Fibroblast of lung (primary cell): ENCODE results near the gene AQP2. TPM values are rescaled to one million over a fixed set of nuclear protein-coding genes. Genes with fewer than 3 reads are reported as not detected.
"Not testable (repeated sequence)": the region's sequence is repeated elsewhere in the genome, so short reads cannot be mapped to it uniquely, and the experiment has no call there.

Source experiments
- DNase-seq, 2 donors: peaks; one replicate each; pipeline versions ENCODE4 v3.0.0 to v3.0.0-alpha.2; 2010; ENCODE audit warnings: low read depth in 2 of 2
- H2AFZ ChIP-seq: 2 replicates; pipeline ENCODE4 v1.5.1; 2012; ENCODE audit warnings: low read length, control low read depth, inconsistent platforms
- H3K27ac ChIP-seq: 2 replicates; pipeline ENCODE4 v1.5.1; 2011; ENCODE audit warnings: low read length, control low read depth; ENCODE audit not compliant: insufficient read depth
- H3K27me3 ChIP-seq: 2 replicates; pipeline ENCODE4 v1.5.1; 2011; ENCODE audit warnings: mild to moderate bottlenecking, low read length; ENCODE audit not compliant: control insufficient read depth, insufficient read depth
- H3K36me3 ChIP-seq: 2 replicates; pipeline ENCODE4 v1.5.1; 2011; ENCODE audit warnings: low read length; ENCODE audit not compliant: control insufficient read depth, insufficient read depth
- H3K4me1 ChIP-seq: 2 replicates; pipeline ENCODE4 v1.5.1; 2011; ENCODE audit warnings: low read length; ENCODE audit not compliant: control insufficient read depth, insufficient read depth; ENCODE audit errors: extremely low read depth
- H3K4me2 ChIP-seq: 2 replicates; pipeline ENCODE4 v1.5.1; 2011; ENCODE audit warnings: low read length, control low read depth; ENCODE audit not compliant: insufficient read depth; ENCODE audit errors: extremely low read depth
- H3K4me3 ChIP-seq, 4 experiments: fragments of 200-600 bp in 1 of 4; sonication (generic) in 1 of 4; replicated peaks in 1 of 4; 2 replicates each; pipeline ENCODE4 v1.5.1; 2011 to 2016; ENCODE audit warnings: low read length in 4 of 4, low read depth in 3 of 4, mild to moderate bottlenecking in 3 of 4, control low read depth in 2 of 4, inconsistent platforms in 1 of 4, mixed read lengths in 1 of 4; ENCODE audit not compliant: insufficient read depth in 1 of 4; ENCODE audit errors: control extremely low read depth in 1 of 4
- H3K79me2 ChIP-seq: 2 replicates; pipeline ENCODE4 v1.5.1; 2012; ENCODE audit warnings: mild to moderate bottlenecking, low read length, inconsistent platforms; ENCODE audit not compliant: control insufficient read depth, insufficient read depth
- H3K9ac ChIP-seq: 2 replicates; pipeline ENCODE4 v1.5.1; 2011; ENCODE audit warnings: mild to moderate bottlenecking, low read length, control low read depth; ENCODE audit not compliant: insufficient read depth
- H3K9me3 ChIP-seq: 2 replicates; pipeline ENCODE4 v1.5.1; 2012; ENCODE audit warnings: low read depth, low read length; ENCODE audit not compliant: control insufficient read depth, insufficient read depth
- H4K20me1 ChIP-seq: 2 replicates; pipeline ENCODE4 v1.5.1; 2011; ENCODE audit warnings: low read length; ENCODE audit not compliant: control insufficient read depth, insufficient read depth; ENCODE audit errors: extremely low read depth
- CTCF ChIP-seq, 2 donors: IDR thresholded peaks in 1 of 2; conservative IDR thresholded peaks in 1 of 2; 1 replicate in 1 of 2; 2 replicates in 1 of 2; pipeline ENCODE4 v1.5.1; 2011 to 2012; ENCODE audit warnings: low read length in 2 of 2, control low read depth in 1 of 2, inconsistent platforms in 1 of 2, low read depth in 1 of 2, mild to moderate bottlenecking in 1 of 2
- EZH2 ChIP-seq: IDR thresholded peaks from 2 replicates; pipeline ENCODE4 v1.5.1; 2012; ENCODE audit warnings: low read length, control low read depth, mild to moderate bottlenecking; ENCODE audit errors: missing control alignments
- polyA plus RNA-seq, 2 donors: library from polyadenylated mRNA; depleted of rRNA in 1 of 2; stranded (reverse) in 1 of 2; unstranded in 1 of 2; fragments of >200 nt; gene quantifications; 2 replicates each; pipeline ENCODE4 v1.2.1, GENCODE V29; 2011 to 2012; ENCODE audit warnings: missing spikeins in 1 of 2
- total RNA-seq: library from RNA; depleted of rRNA; stranded (reverse); fragments of >200 nt; gene quantifications from 2 replicates; pipeline ENCODE4 v1.2.1, GENCODE V29; 2014

AQP2 gene
- total and polyA plus RNA-seq, 2 donors (not counting 1 experiment from before 2014, with no cell fraction given) = not detected

- peaks cover 11% of the 10 kb centered on the region for H3K4me1 ChIP-seq
- H3K27ac ChIP-seq = peak overlapping the region; percentile 6
- TF ChIP-seq EZH2 = no peak
- no peak for TF ChIP-seq CTCF (conservative IDR thresholded peaks at IDR 0.05 in 1 of 2, IDR thresholded peaks at IDR 0.05 in 1 of 2; ENCODE audit: low read depth in 1 of 2, low read length in 2 of 2)
- H3K9ac ChIP-seq = no peak overlapping the region
- H3K9me3 ChIP-seq = no peaks in the 10 kb centered on the region
- no peaks in the 10 kb centered on the region for H3K36me3 ChIP-seq
- no peak overlapping the region for H3K4me3 ChIP-seq
- no peak overlapping the region for H3K4me2 ChIP-seq
- peak overlapping the region; percentile 21 for H2AFZ ChIP-seq
- no peaks in the 10 kb centered on the region for H3K27me3 ChIP-seq
- DNase-seq = no peak
- no peaks in the 10 kb centered on the region for H3K79me2 ChIP-seq
- H4K20me1 ChIP-seq = no peaks in the 10 kb centered on the region
These were observed 34.2 kb downstream of the AQP2 start for GRCh38 chr12:49984476-49985359.

GRCh38 chr12:49985981-49986380, 35.4 kb downstream of the AQP2 start:
- Histone ChIP-seq H3K4me2 (no peak overlapping the region), H3K9ac (no peak overlapping the region), H3K4me3 (no peak overlapping the region), H3K9me3 (no peaks in the 10 kb centered on the region), H3K27ac (no peak overlapping the region), H3K4me1 (peaks cover 11% of the 10 kb centered on the region), H4K20me1 (no peaks in the 10 kb centered on the region), H3K27me3 (no peaks in the 10 kb centered on the region), H2AFZ (no peak overlapping the region), H3K36me3 (no peaks in the 10 kb centered on the region), H3K79me2 (no peaks in the 10 kb centered on the region)
- no peak for TF ChIP-seq CTCF (conservative IDR thresholded peaks at IDR 0.05 in 1 of 2, IDR thresholded peaks at IDR 0.05 in 1 of 2; ENCODE audit: low read depth in 1 of 2, low read length in 2 of 2)
- TF ChIP-seq EZH2 = no peak
- peak in 1 of 2 donors; percentile 21 for DNase-seq

GRCh38 chr12:49986476-49986875, 35.9 kb downstream of the AQP2 start:
- H3K4me1 ChIP-seq = peaks cover 11% of the 10 kb centered on the region
- H3K9me3 ChIP-seq, H3K9ac ChIP-seq, H4K20me1 ChIP-seq, H3K27ac ChIP-seq, H3K27me3 ChIP-seq, H3K36me3 ChIP-seq, H3K4me2 ChIP-seq, H2AFZ ChIP-seq, DNase-seq, H3K79me2 ChIP-seq, H3K4me3 ChIP-seq: not testable (repeated sequence)
